GM12878 (cell line): Measurements from ENCODE around the gene C19orf67. TPM values are rescaled to one million over a fixed set of nuclear protein-coding genes. Genes with fewer than 3 reads are reported as not detected.
A peak's percentile ranks its signal among the peaks of the same experiment; 100 is the strongest.

Experiments used
- ATAC-seq: fragments of 200-7000 bp; cut with Tn5 transposase; 3 replicates; pipeline ENCODE4 v1.9.1; 2020; ENCODE audit warnings: mild to moderate bottlenecking, moderate library complexity
- Bru-seq: library from RNA; stranded (reverse); fragments of 400-500 nt; gene quantifications from one replicate; lab custom pipeline; 2021; lab: Mats Ljungman, UMichigan
- BruChase-seq, 2 experiments: library from RNA; stranded (reverse); fragments of 400-500 nt; gene quantifications; one replicate each; lab custom pipeline; 2021; lab: Mats Ljungman, UMichigan
- BruUV-seq: library from RNA; stranded (reverse); fragments of 400-500 nt; replicated peaks from 2 replicates; lab custom pipeline; 2021; lab: Mats Ljungman, UMichigan
- CTCF ChIA-PET: fragments of 300-600 bp; sonication (Branson Sonifier 250); formaldehyde crosslinking; extraction: SDS; loops from one replicate; lab custom pipeline; 2021; ENCODE audit warnings: inconsistent platforms; lab: Yijun Ruan, JAX
- POLR2A ChIA-PET: fragments of 350-600 bp; formaldehyde crosslinking; extraction: SDS; loops from one replicate; lab custom pipeline; 2021; ENCODE audit warnings: inconsistent platforms; lab: Charles Lee
- RAD21 ChIA-PET: fragments of 300-600 bp; sonication (Branson Sonifier 250); formaldehyde crosslinking; loops from one replicate; lab custom pipeline; 2023; ENCODE audit warnings: antibody characterized with exemption; ENCODE audit not compliant: unreplicated experiment; lab: Charles Lee
- SMC1A ChIA-PET: fragments of 300-600 bp; sonication (Branson Sonifier 250); formaldehyde crosslinking; loops from one replicate; lab custom pipeline; 2023; ENCODE audit not compliant: unreplicated experiment, uncharacterized antibody; lab: Charles Lee
- DNase-seq: peaks from one replicate; pipeline ENCODE4 v3.0.0-alpha.2; 2011; ENCODE audit warnings: low read depth, low spot score
- FAIRE-seq: peaks from 3 replicates; lab custom pipeline; 2011; peaks lifted over from hg19 to GRCh38; lab: Jason Lieb, UNC
- H2AFZ ChIP-seq: 2 replicates; pipeline ENCODE4 v1.6.0; 2011; ENCODE audit warnings: low read depth, low read length, control low read depth; ENCODE audit not compliant: control insufficient read depth
- H3K27ac ChIP-seq: 2 replicates; pipeline ENCODE4 v1.5.1; 2011; ENCODE audit warnings: control low read depth; ENCODE audit not compliant: control insufficient read depth, insufficient read depth
- H3K27me3 ChIP-seq, 2 experiments: replicated peaks in 1 of 2; 2 replicates each; pipeline versions ENCODE4 v1.6.0 to v1.6.1; 2011; ENCODE audit warnings: low read length in 1 of 2; ENCODE audit not compliant: control insufficient read depth in 2 of 2, insufficient read depth in 2 of 2
- H3K36me3 ChIP-seq, 2 experiments: 2 replicates each; pipeline ENCODE4 v1.5.1; 2011; ENCODE audit warnings: low read length in 1 of 2; ENCODE audit not compliant: control insufficient read depth in 2 of 2, insufficient read depth in 2 of 2
- H3K4me1 ChIP-seq: 2 replicates; pipeline ENCODE4 v1.6.1; 2011; ENCODE audit warnings: mild to moderate bottlenecking, low read length, moderate library complexity, mixed read lengths; ENCODE audit not compliant: control insufficient read depth, insufficient read depth
- H3K4me2 ChIP-seq: 2 replicates; pipeline ENCODE4 v1.6.0; 2011; ENCODE audit warnings: control low read depth; ENCODE audit not compliant: control insufficient read depth, insufficient read depth
- H3K4me3 ChIP-seq: fragments of 200-600 bp; sonication (generic); 2 replicates; pipeline ENCODE4 v1.5.1; 2016
- H3K79me2 ChIP-seq: 2 replicates; pipeline ENCODE4 v1.6.0; 2011; ENCODE audit warnings: low read length; ENCODE audit not compliant: control insufficient read depth, insufficient read depth
- H3K9ac ChIP-seq: 2 replicates; pipeline ENCODE4 v1.8.0; 2011; ENCODE audit warnings: low read length, control low read depth, mixed read lengths; ENCODE audit not compliant: control insufficient read depth, insufficient read depth
- H3K9me3 ChIP-seq: replicated peaks from 3 replicates; pipeline ENCODE4 v1.5.1; 2011; ENCODE audit warnings: mild to moderate bottlenecking, low read length; ENCODE audit not compliant: control insufficient read depth, insufficient read depth
- H4K20me1 ChIP-seq: 2 replicates; pipeline ENCODE4 v1.6.0; 2011; ENCODE audit not compliant: control insufficient read depth, insufficient read depth
- CHD1 ChIP-seq: IDR thresholded peaks from 2 replicates; pipeline ENCODE4 v1.6.1; 2012; ENCODE audit warnings: low read depth, low read length, improper control_type of control experiment
- SUPT20H ChIP-seq: IDR thresholded peaks from 2 replicates; pipeline ENCODE4 v1.6.1; 2011; ENCODE audit warnings: low read depth, mild to moderate bottlenecking, low read length, moderate library complexity, borderline replicate concordance; ENCODE audit not compliant: control insufficient read depth
- TARDBP ChIP-seq: IDR thresholded peaks from 2 replicates; pipeline ENCODE4 v1.6.1; 2016; ENCODE audit warnings: borderline replicate concordance
- WGBS: methylation state at CpG from one replicate; pipeline ENCODE4 v1.1.6; 2016; ENCODE audit warnings: low lambda C conversion rate; ENCODE audit not compliant: insufficient replicate concordance, insufficient coverage; ENCODE audit errors: missing lambda C conversion rate; 5-methylcytosine and 5-hydroxymethylcytosine counted together
- in situ Hi-C: fragments of 300-500 bp; cut with MboI; formaldehyde crosslinking; loops from 9 replicates; pipeline ENCODE4 v1.14.3; 2018; ENCODE audit warnings: mixed read lengths
- intact Hi-C: fragments of 100-400 bp; cut with micrococcal nuclease; formaldehyde crosslinking; loops from one replicate; pipeline ENCODE4 v1.14.2; 2022; ENCODE audit not compliant: unreplicated experiment
- long read RNA-seq, 2 experiments: library from polyadenylated mRNA; unstranded; transcript quantifications; one replicate each; pipeline ENCODE4 v2.0.0, GENCODE V29; 2019 to 2020
- polyA minus RNA-seq, 3 experiments: library from RNA; depleted of rRNA, polyadenylated mRNA; stranded (reverse); fragments of >200 nt; gene quantifications; 2 replicates each; pipeline ENCODE4 v1.2.3, GENCODE V29; 2011
- polyA plus RNA-seq, 11 experiments: library from polyadenylated mRNA; depleted of rRNA in 4 of 11; unstranded in 6 of 11; stranded (reverse) in 5 of 11; fragments of >200 nt; fragmentation: Nextera tagmentation in 4 of 11; fragmentation: Illumina TruSeq in 1 of 11; extraction: Ambion mirVana in 4 of 11; extraction: Trizol in 1 of 11; gene quantifications; 1 replicate in 1 of 11; 2 replicates in 10 of 11; pipeline versions ENCODE4 v1.2.1 to v1.2.3, GENCODE V29; 2011 to 2016; ENCODE audit warnings: inconsistent platforms in 2 of 11, missing spikeins in 2 of 11, low read depth in 1 of 11
- total RNA-seq, 4 experiments: library from RNA; depleted of rRNA in 3 of 4; stranded (reverse); fragments of >200 nt in 3 of 4; fragmentation: Illumina TruSeq in 1 of 4; extraction: Trizol in 1 of 4; gene quantifications; 2 replicates each; pipeline versions ENCODE4 v1.2.1 to v1.2.3, GENCODE V29; 2013 to 2021

C19orf67 gene
- total RNA-seq (2013; cell fraction: nucleolus; rRNA removed): 1.4 TPM in 1 of 2 replicates, not detected in the other
- not detected in 2 replicates for total RNA-seq (2014; rRNA removed)
- total RNA-seq (2014; rRNA removed; fragmentation: Illumina TruSeq; extraction: Trizol): not detected in 2 replicates
- not detected in 2 replicates for total RNA-seq (2021)
- polyA plus RNA-seq (2011; ENCODE audit: low read depth): not detected
- polyA plus RNA-seq (2011; rRNA removed): not detected in 2 replicates
- not detected in 2 replicates for polyA plus RNA-seq (2011; cell fraction: cytosol; rRNA removed)
- 0.27 and 0.35 TPM in 2 replicates for polyA plus RNA-seq (2011; cell fraction: nucleus; rRNA removed)
- 0.10 TPM in 1 of 2 replicates, not detected in the other for polyA plus RNA-seq (2012)
- polyA plus RNA-seq (2014; fragmentation: Illumina TruSeq; extraction: Trizol): not detected in 2 replicates
- not detected for polyA plus RNA-seq (2014; fragmentation: Nextera tagmentation; extraction: Ambion mirVana)
- not detected in 2 replicates for polyA plus RNA-seq (2014; rRNA removed)
- polyA plus RNA-seq (2016; fragmentation: Nextera tagmentation; extraction: Ambion mirVana): under 1 TPM in 1 of 2 experiments, not detected in 1; 0.14 TPM
- not detected in 2 replicates for polyA minus RNA-seq (2011; rRNA and poly(A)+ RNA removed)
- polyA minus RNA-seq (2011; cell fraction: cytosol; rRNA and poly(A)+ RNA removed): not detected in 2 replicates
- 0.36 and 0.67 TPM in 2 replicates for polyA minus RNA-seq (2011; cell fraction: nucleus; rRNA and poly(A)+ RNA removed)
- Bru-seq, nascent RNA: percentile 32 among the genes with signal in this experiment
- percentile 14 among the genes with signal in this experiment for BruChase-seq, experiment 1, labeled RNA remaining after a 6-hour chase
- percentile 25 among the genes with signal in this experiment for BruChase-seq, experiment 2, labeled RNA remaining after a 2-hour chase
- long read RNA-seq, experiment 1: 0 reads
- long read RNA-seq, experiment 2: 0 reads

DNA sequence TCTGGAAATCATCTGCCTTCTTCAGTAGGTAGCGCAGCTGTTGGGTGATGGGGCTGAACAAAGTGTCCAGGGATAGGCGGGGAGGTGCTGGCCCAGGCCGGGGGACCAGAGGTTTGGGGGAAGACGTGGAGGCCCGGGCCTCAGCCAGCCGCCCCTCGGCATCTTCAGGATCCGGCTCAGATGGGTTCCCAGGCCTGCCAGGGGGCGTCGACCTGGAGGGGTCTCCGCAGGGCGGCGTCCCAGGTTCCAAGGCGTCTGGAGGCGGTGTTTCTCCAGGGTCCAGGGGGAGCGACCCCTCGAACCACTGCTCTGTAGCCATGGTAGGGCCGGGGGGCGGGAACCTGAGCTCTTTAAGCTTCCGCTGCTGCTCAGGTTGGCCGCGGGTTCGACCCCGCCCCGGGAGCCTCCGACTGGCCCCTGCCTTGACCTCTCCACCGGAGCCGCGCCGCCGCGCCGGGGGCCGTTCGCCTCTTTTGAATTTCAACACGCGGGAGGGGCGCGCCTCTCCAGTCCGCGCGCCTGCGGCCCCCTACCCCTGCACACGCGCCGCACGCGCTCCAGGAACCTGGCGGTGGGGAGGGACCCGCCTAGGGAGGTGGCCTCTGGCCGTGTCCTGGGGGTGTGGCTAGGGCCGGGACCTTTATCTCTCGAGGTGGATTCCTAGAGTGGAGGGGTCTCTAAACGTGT is at the start of gene C19orf67:
TSS of gene C19orf67 (minus strand) at position 475 of the 687 bp plus-strand sequence. CDS start at position 319, 156 bp downstream.
- no TSS peak for BruUV-seq
- no peak within 1 kb of the TSS for H3K4me3 ChIP-seq
- ATAC-seq: no peak
- no peak within 1 kb of the TSS for H3K4me2 ChIP-seq
- no peak within 1 kb of the TSS for H3K27ac ChIP-seq
- intact Hi-C loops (no loop called here), in situ Hi-C loops (no loop called here)
- FAIRE-seq: no peak
- ChIA-PET POLR2A (no interaction called here), CTCF (interaction anchor here (0.6 to 1.7 kb wide), 2 partner anchors 29 to 51 kb away, joined by 3 to 7 read pairs; no protein-coding TSS in a partner anchor), RAD21 (no interaction called here), SMC1A (interaction anchor here (0.7 kb wide), 1 partner anchor 347 kb away, joined by 3 read pairs; no protein-coding TSS in a partner anchor)
- TF ChIP-seq SUPT20H (no peak), CHD1 (no peak), TARDBP (no peak)
- peaks cover 3 to 5% of the 10 kb centered on the region in 2 experiments; a peak in 3 of 4 replicates for H3K36me3 ChIP-seq
- H3K79me2 ChIP-seq: peaks cover 14% of the 10 kb centered on the region
- H3K9me3 ChIP-seq: no peaks in the 10 kb centered on the region
- H4K20me1 ChIP-seq: no peaks in the 10 kb centered on the region
- no peak for DNase-seq
- WGBS: 96% methylated on average over 52 of the region's 54 CpGs
- no peak within 1 kb of the TSS for H3K9ac ChIP-seq
- H3K27me3 ChIP-seq: no peaks in the 10 kb centered on the region
- H2AFZ ChIP-seq: no peak within 1 kb of the TSS
- peaks cover 11% of the 10 kb centered on the region for H3K4me1 ChIP-seq
